ENCODE results near the gene SRC. TPM values are rescaled to one million over a fixed set of nuclear protein-coding genes. Genes with fewer than 3 reads are reported as not detected.

Gene SRC
- total RNA-seq, 1 donor from 2014 or later = 7.8 TPM

DNA sequence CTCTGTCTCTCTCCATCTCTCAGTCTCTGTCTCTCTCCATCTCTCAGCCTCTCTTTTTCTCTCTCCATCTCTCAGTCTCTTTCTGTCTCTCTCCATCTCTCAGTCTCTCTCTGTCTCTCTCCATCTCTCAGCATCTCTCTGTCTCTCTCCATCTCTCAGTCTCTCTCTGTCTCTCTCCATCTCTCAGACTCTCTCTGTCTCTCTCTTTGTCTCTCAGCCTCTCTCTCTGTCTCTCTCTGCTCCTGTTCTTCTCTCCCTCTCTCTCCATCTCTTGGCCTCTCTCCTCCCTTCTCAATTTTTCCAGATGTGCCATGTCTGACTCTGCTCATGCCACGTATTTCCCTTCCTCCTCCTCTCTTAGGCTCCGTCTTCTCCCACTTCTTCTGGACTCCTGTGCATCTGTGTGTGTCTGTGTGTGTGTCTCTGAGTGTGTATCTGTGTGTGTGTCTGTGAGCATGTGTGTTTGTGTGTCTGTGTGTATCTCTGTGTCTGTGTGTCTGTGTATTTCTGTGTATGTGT, 72.7 kb downstream of the SRC start:
- H3K27me3 ChIP-seq (ENCODE audit: control insufficient read depth in 3 of 3, insufficient read depth in 3 of 3, low read length in 3 of 3) = peaks cover 47 to 80% (median 68%) of the 10 kb centered on the region in 3 donors
- no peaks in the 10 kb centered on the region for H3K9me3 ChIP-seq (ENCODE audit: control insufficient read depth in 3 of 3, low read length in 3 of 3)
- H3K4me3 ChIP-seq (ENCODE audit: low read length in 3 of 3) = no peak overlapping the region
- H3K9ac ChIP-seq (ENCODE audit: low read depth in 1 of 3, low read length in 3 of 3) = no peak overlapping the region
- H3K27ac ChIP-seq (ENCODE audit: low read depth, low read length) = no peak overlapping the region
- H3K4me1 ChIP-seq (ENCODE audit: control insufficient read depth in 3 of 3, insufficient read depth in 3 of 3, low read length in 3 of 3) = no peaks in the 10 kb centered on the region
- no peaks in the 10 kb centered on the region for H3K36me3 ChIP-seq (ENCODE audit: control insufficient read depth in 3 of 3, insufficient read depth in 3 of 3, low read length in 3 of 3)

GRCh38 chr20:37419307-37419706, 73.4 kb downstream of the SRC start:
- Histone ChIP-seq H3K9ac (ENCODE audit: low read depth in 1 of 3, low read length in 3 of 3) (no peak overlapping the region), H3K4me1 (ENCODE audit: control insufficient read depth in 3 of 3, insufficient read depth in 3 of 3, low read length in 3 of 3) (no peaks in the 10 kb centered on the region), H3K27me3 (ENCODE audit: control insufficient read depth in 3 of 3, insufficient read depth in 3 of 3, low read length in 3 of 3) (peaks cover 53 to 83% (median 75%) of the 10 kb centered on the region in 3 donors), H3K4me3 (ENCODE audit: low read length in 3 of 3) (no peak overlapping the region), H3K9me3 (ENCODE audit: control insufficient read depth in 3 of 3, low read length in 3 of 3) (no peaks in the 10 kb centered on the region), H3K36me3 (ENCODE audit: control insufficient read depth in 3 of 3, insufficient read depth in 3 of 3, low read length in 3 of 3) (no peaks in the 10 kb centered on the region), H3K27ac (ENCODE audit: low read depth, low read length) (no peak overlapping the region)

DNA sequence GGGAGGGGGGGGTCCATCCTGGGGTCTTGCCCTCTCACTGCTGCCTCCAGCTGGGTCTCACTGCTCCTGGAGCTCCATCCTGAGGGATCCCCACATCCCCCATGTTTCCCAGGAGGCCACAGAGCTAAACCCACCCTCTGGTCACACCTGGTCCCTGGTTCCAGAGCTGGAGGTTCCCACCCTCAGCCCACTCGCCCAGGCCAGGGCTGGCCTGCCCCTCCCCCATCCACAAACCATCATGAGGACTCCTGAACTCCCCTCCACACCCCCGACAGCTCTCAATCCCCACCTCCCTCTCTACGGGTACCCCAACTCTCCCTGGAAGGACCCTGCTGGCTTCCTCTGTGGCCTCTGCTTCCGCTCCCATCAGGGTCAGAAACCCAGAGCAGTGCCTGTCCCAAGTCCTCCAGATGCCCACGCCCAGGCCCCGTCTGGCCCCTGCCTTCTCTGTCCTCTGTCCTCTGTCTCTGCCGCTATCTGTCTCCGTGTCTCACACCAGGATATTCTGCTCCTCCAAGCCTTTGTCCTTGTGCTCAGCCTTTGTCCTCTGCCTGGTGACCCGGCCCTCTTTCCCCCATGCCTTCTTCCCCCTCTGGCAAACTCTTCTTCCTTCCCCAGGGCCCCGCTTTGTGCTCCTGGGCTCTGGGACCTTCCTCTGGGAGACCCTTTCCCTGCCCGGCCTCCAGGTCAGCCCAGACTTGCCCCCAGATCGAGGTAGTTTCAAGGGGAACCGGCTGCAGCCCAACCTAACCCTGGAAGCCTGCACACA, 74.0 kb downstream of the SRC start:
- Histone ChIP-seq H3K4me3 (ENCODE audit: low read length in 3 of 3) (no peak overlapping the region), H3K36me3 (ENCODE audit: control insufficient read depth in 3 of 3, insufficient read depth in 3 of 3, low read length in 3 of 3) (no peaks in the 10 kb centered on the region), H3K27me3 (ENCODE audit: control insufficient read depth in 3 of 3, insufficient read depth in 3 of 3, low read length in 3 of 3) (peaks cover 59 to 87% (median 76%) of the 10 kb centered on the region in 3 donors), H3K9me3 (ENCODE audit: control insufficient read depth in 3 of 3, low read length in 3 of 3) (no peaks in the 10 kb centered on the region), H3K9ac (ENCODE audit: low read depth in 1 of 3, low read length in 3 of 3) (no peak overlapping the region), H3K4me1 (ENCODE audit: control insufficient read depth in 3 of 3, insufficient read depth in 3 of 3, low read length in 3 of 3) (no peaks in the 10 kb centered on the region), H3K27ac (ENCODE audit: low read depth, low read length) (no peak overlapping the region)

- no peak overlapping the region for H3K4me3 ChIP-seq (ENCODE audit: low read length in 3 of 3)
- no peak overlapping the region for H3K27ac ChIP-seq (ENCODE audit: low read depth, low read length)
- no peaks in the 10 kb centered on the region for H3K9me3 ChIP-seq (ENCODE audit: control insufficient read depth in 3 of 3, low read length in 3 of 3)
- H3K27me3 ChIP-seq (ENCODE audit: control insufficient read depth in 3 of 3, insufficient read depth in 3 of 3, low read length in 3 of 3) = peaks cover 64 to 87% (median 76%) of the 10 kb centered on the region in 3 donors
- H3K4me1 ChIP-seq (ENCODE audit: control insufficient read depth in 3 of 3, insufficient read depth in 3 of 3, low read length in 3 of 3) = no peaks in the 10 kb centered on the region
- H3K36me3 ChIP-seq (ENCODE audit: control insufficient read depth in 3 of 3, insufficient read depth in 3 of 3, low read length in 3 of 3) = no peaks in the 10 kb centered on the region
- no peak overlapping the region for H3K9ac ChIP-seq (ENCODE audit: low read depth in 1 of 3, low read length in 3 of 3)
Measured at GRCh38 chr20:37420610-37421009, 74.7 kb downstream of the SRC start.

GRCh38 chr20:37421060-37421905, 75.3 kb downstream of the SRC start:
- H3K36me3 ChIP-seq (ENCODE audit: control insufficient read depth in 3 of 3, insufficient read depth in 3 of 3, low read length in 3 of 3) = no peaks in the 10 kb centered on the region
- no peak overlapping the region for H3K4me3 ChIP-seq (ENCODE audit: low read length in 3 of 3)
- no peaks in the 10 kb centered on the region for H3K4me1 ChIP-seq (ENCODE audit: control insufficient read depth in 3 of 3, insufficient read depth in 3 of 3, low read length in 3 of 3)
- H3K9me3 ChIP-seq (ENCODE audit: control insufficient read depth in 3 of 3, low read length in 3 of 3) = no peaks in the 10 kb centered on the region
- peaks cover 68 to 86% (median 81%) of the 10 kb centered on the region in 3 donors for H3K27me3 ChIP-seq (ENCODE audit: control insufficient read depth in 3 of 3, insufficient read depth in 3 of 3, low read length in 3 of 3)
- H3K9ac ChIP-seq (ENCODE audit: low read depth in 1 of 3, low read length in 3 of 3) = no peak overlapping the region
- H3K27ac ChIP-seq (ENCODE audit: low read depth, low read length) = no peak overlapping the region

DNA sequence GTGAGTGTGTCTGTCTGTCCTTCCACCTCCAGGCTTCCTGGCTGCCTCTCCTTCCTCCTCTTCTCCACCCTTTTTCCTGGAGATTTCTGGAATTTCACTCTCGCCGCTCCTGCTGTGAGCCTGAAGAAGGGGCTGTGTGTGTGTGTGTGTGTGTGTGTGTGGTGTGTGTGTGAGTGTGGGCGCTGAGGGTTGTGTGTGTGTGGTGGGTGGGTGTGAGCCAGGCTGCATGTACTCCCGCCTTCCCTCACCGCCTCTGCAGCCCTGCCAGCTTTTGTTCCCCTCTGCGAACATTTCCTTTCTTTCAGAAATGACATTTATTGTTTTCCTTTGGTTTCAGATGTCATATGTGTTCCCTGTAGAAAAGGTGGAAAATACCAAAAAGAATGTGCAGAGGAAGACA, 76.0 kb downstream of the SRC start:
- H3K4me1 ChIP-seq (ENCODE audit: control insufficient read depth in 3 of 3, insufficient read depth in 3 of 3, low read length in 3 of 3) = no peaks in the 10 kb centered on the region
- H3K27ac ChIP-seq (ENCODE audit: low read depth, low read length) = no peak overlapping the region
- H3K27me3 ChIP-seq (ENCODE audit: control insufficient read depth in 3 of 3, insufficient read depth in 3 of 3, low read length in 3 of 3) = peaks cover 72 to 86% (median 76%) of the 10 kb centered on the region in 3 donors
- H3K9ac ChIP-seq (ENCODE audit: low read depth in 1 of 3, low read length in 3 of 3) = no peak overlapping the region
- H3K9me3 ChIP-seq (ENCODE audit: control insufficient read depth in 3 of 3, low read length in 3 of 3) = no peaks in the 10 kb centered on the region
- H3K4me3 ChIP-seq (ENCODE audit: low read length in 3 of 3) = no peak overlapping the region
- no peaks in the 10 kb centered on the region for H3K36me3 ChIP-seq (ENCODE audit: control insufficient read depth in 3 of 3, insufficient read depth in 3 of 3, low read length in 3 of 3)

- no peak overlapping the region for H3K4me3 ChIP-seq (ENCODE audit: low read length in 3 of 3)
- H3K4me1 ChIP-seq (ENCODE audit: control insufficient read depth in 3 of 3, insufficient read depth in 3 of 3, low read length in 3 of 3) = no peaks in the 10 kb centered on the region
- no peaks in the 10 kb centered on the region for H3K9me3 ChIP-seq (ENCODE audit: control insufficient read depth in 3 of 3, low read length in 3 of 3)
- no peak overlapping the region for H3K27ac ChIP-seq (ENCODE audit: low read depth, low read length)
- H3K36me3 ChIP-seq (ENCODE audit: control insufficient read depth in 3 of 3, insufficient read depth in 3 of 3, low read length in 3 of 3) = no peaks in the 10 kb centered on the region
- H3K27me3 ChIP-seq (ENCODE audit: control insufficient read depth in 3 of 3, insufficient read depth in 3 of 3, low read length in 3 of 3) = peaks cover 77 to 87% (median 78%) of the 10 kb centered on the region in 3 donors
- H3K9ac ChIP-seq (ENCODE audit: low read depth in 1 of 3, low read length in 3 of 3) = no peak overlapping the region
Measured at GRCh38 chr20:37422791-37423286, 76.9 kb downstream of the SRC start.

GRCh38 chr20:37423545-37423944, 77.6 kb downstream of the SRC start:
- no peaks in the 10 kb centered on the region for H3K4me1 ChIP-seq (ENCODE audit: control insufficient read depth in 3 of 3, insufficient read depth in 3 of 3, low read length in 3 of 3)
- H3K27me3 ChIP-seq (ENCODE audit: control insufficient read depth in 3 of 3, insufficient read depth in 3 of 3, low read length in 3 of 3) = peaks cover 71 to 84% (median 75%) of the 10 kb centered on the region in 3 donors
- no peak overlapping the region for H3K9ac ChIP-seq (ENCODE audit: low read depth in 1 of 3, low read length in 3 of 3)
- H3K9me3 ChIP-seq (ENCODE audit: control insufficient read depth in 3 of 3, low read length in 3 of 3) = no peaks in the 10 kb centered on the region
- H3K36me3 ChIP-seq (ENCODE audit: control insufficient read depth in 3 of 3, insufficient read depth in 3 of 3, low read length in 3 of 3) = no peaks in the 10 kb centered on the region
- H3K27ac ChIP-seq (ENCODE audit: low read depth, low read length) = no peak overlapping the region
- no peak overlapping the region for H3K4me3 ChIP-seq (ENCODE audit: low read length in 3 of 3)

GRCh38 chr20:37424062-37424851, 78.3 kb downstream of the SRC start:
- Histone ChIP-seq H3K9ac (ENCODE audit: low read depth in 1 of 3, low read length in 3 of 3) (no peak overlapping the region), H3K4me1 (ENCODE audit: control insufficient read depth in 3 of 3, insufficient read depth in 3 of 3, low read length in 3 of 3) (no peaks in the 10 kb centered on the region), H3K36me3 (ENCODE audit: control insufficient read depth in 3 of 3, insufficient read depth in 3 of 3, low read length in 3 of 3) (no peaks in the 10 kb centered on the region), H3K27ac (ENCODE audit: low read depth, low read length) (no peak overlapping the region), H3K9me3 (ENCODE audit: control insufficient read depth in 3 of 3, low read length in 3 of 3) (no peaks in the 10 kb centered on the region), H3K27me3 (ENCODE audit: control insufficient read depth in 3 of 3, insufficient read depth in 3 of 3, low read length in 3 of 3) (peaks cover 69 to 86% (median 69%) of the 10 kb centered on the region in 3 donors), H3K4me3 (ENCODE audit: low read length in 3 of 3) (no peak overlapping the region)

Measured in skeletal muscle tissue (tissue), 4 donors.